Suppressor macrophage treated with lipopolysaccharide for 4 hours (primary cell): ENCODE measurements around the gene FBXO38.

Experiments used
- DNase-seq: peaks from one replicate; pipeline ENCODE4 v3.0.0-alpha.2; 2020

FBXO38 gene

GRCh38 chr5:148383564-148384379 lies at the start of gene FBXO38:
FBXO38 (plus strand) TSS chr5:148383958; CDS start chr5:148394777, 10,819 bp downstream.
- peak; percentile 97 for DNase-seq

- DNase-seq = no peak
Measured at GRCh38 chr5:148335259-148335658, 48.5 kb upstream of the FBXO38 start, which contains the start of gene SPINK9. SPINK9 (plus strand) TSS chr5:148335559; CDS start chr5:148335614, 55 bp downstream.

- DNase-seq = peak; percentile 50
Measured at GRCh38 chr5:148336704-148337435, 46.9 kb upstream of the FBXO38 start.

- DNase-seq = no peak
Measured at GRCh38 chr5:148342371-148343045, 41.2 kb upstream of the FBXO38 start.

- no peak for DNase-seq
Measured at GRCh38 chr5:148343046-148343407, 40.7 kb upstream of the FBXO38 start.

GRCh38 chr5:148343603-148344487 lies 39.9 kb upstream of the FBXO38 start:
- peak; percentile 14 for DNase-seq

- no peak for DNase-seq
Measured at GRCh38 chr5:148347706-148348105, 36.1 kb upstream of the FBXO38 start.

GRCh38 chr5:148352696-148353095 lies 31.1 kb upstream of the FBXO38 start:
- no peak for DNase-seq

- no peak for DNase-seq
Measured at GRCh38 chr5:148353634-148354033, 30.1 kb upstream of the FBXO38 start.

GRCh38 chr5:148364343-148364742 lies 19.4 kb upstream of the FBXO38 start:
- no peak for DNase-seq

GRCh38 chr5:148368299-148368698 lies 15.5 kb upstream of the FBXO38 start:
- DNase-seq = no peak

GRCh38 chr5:148372166-148372725 lies 11.5 kb upstream of the FBXO38 start:
- DNase-seq = peak; percentile 37

- no peak for DNase-seq
Measured at GRCh38 chr5:148372893-148373292, 10.9 kb upstream of the FBXO38 start.

GRCh38 chr5:148374690-148375360 lies 8.9 kb upstream of the FBXO38 start:
- DNase-seq = peak; percentile 69

GRCh38 chr5:148376198-148376597 lies 7.6 kb upstream of the FBXO38 start:
- no peak for DNase-seq

GRCh38 chr5:148378670-148379069 lies 5.1 kb upstream of the FBXO38 start:
- DNase-seq = no peak

GRCh38 chr5:148379340-148379739 lies 4.4 kb upstream of the FBXO38 start:
- no peak for DNase-seq

GRCh38 chr5:148381906-148382305 lies 1.9 kb upstream of the FBXO38 start:
- DNase-seq = no peak

GRCh38 chr5:148382961-148383360 lies 797 bp upstream of the FBXO38 start:
- DNase-seq = no peak

GRCh38 chr5:148384380-148384737 lies 601 bp downstream of the FBXO38 start:
- peak; percentile 29 for DNase-seq

GRCh38 chr5:148385094-148385493 lies 1.3 kb downstream of the FBXO38 start:
- DNase-seq = no peak

- no peak for DNase-seq
Measured at GRCh38 chr5:148386041-148386440, 2.3 kb downstream of the FBXO38 start.
